ENCODE measurements around the gene DDR2.

DNA sequence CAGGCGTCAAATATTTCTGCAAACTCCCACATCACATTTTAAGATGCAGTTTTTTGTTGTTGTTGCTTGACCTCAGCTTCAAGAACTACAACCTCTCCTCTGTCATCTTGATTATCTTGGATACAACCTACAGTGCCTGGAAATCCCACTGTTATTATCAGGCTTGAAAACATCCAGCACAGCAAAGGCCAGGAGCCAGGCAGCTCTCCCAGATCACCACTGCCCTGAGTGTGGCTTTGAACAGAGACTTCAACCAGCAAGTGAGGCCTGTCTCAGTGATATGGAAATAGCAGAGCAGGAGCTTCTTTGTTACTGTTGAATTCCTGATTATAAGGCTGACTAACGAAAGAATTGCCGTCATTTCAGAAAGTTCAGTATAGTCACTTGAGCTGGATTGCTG is 200.2 kb downstream of the DDR2 start:
- TF ChIP-seq POLR2A (IDR thresholded peaks at IDR 0.05; ENCODE audit: low read length) (no peak), GATA1 (IDR thresholded peaks at IDR 0.05; ENCODE audit: low read depth, low read length) (no peak)

All from erythroblast (primary cell).